Parathyroid adenoma (tissue), 2 donors: Measurements from ENCODE around the gene EPB41L4B.

Experiments used
- H2AFZ ChIP-seq: fragments of 300-600 bp; sonication (generic); one replicate; pipeline ENCODE4 v1.7.0; 2017; ENCODE audit warnings: antibody characterized with exemption, mild to moderate bottlenecking
- H3K27ac ChIP-seq: fragments of 300-600 bp; sonication (generic); one replicate; pipeline ENCODE4 v1.7.0; 2017
- H3K27me3 ChIP-seq: fragments of 300-600 bp; sonication (generic); one replicate; pipeline ENCODE4 v1.7.0; 2017; ENCODE audit warnings: low read length; ENCODE audit not compliant: control insufficient read depth, insufficient read depth
- H3K36me3 ChIP-seq: fragments of 300-600 bp; sonication (generic); one replicate; pipeline ENCODE4 v1.7.0; 2017; ENCODE audit warnings: low read length; ENCODE audit not compliant: control insufficient read depth, insufficient read depth
- H3K4me1 ChIP-seq: fragments of 300-600 bp; sonication (generic); one replicate; pipeline ENCODE4 v1.7.0; 2017; ENCODE audit warnings: control low read depth
- H3K4me2 ChIP-seq: fragments of 300-600 bp; sonication (generic); one replicate; pipeline ENCODE4 v1.7.0; 2017; ENCODE audit warnings: low read length
- H3K4me3 ChIP-seq: fragments of 300-600 bp; sonication (generic); one replicate; pipeline ENCODE4 v1.7.0; 2017; ENCODE audit warnings: low read depth, low read length
- H3K79me2 ChIP-seq: fragments of 300-600 bp; sonication (generic); one replicate; pipeline ENCODE4 v1.7.0; 2017; ENCODE audit warnings: control low read depth
- H3K9ac ChIP-seq: fragments of 300-600 bp; sonication (generic); one replicate; pipeline ENCODE4 v1.7.0; 2017; ENCODE audit warnings: mild to moderate bottlenecking
- H3K9me3 ChIP-seq: fragments of 300-600 bp; sonication (generic); one replicate; pipeline ENCODE4 v1.7.0; 2017; ENCODE audit warnings: low read length; ENCODE audit not compliant: control insufficient read depth
- TF ChIP-seq, protein P1 (sequence below): fragments of 300-600 bp; sonication (generic); IDR thresholded peaks from one replicate; pipeline ENCODE4 v1.7.0; 2017; ENCODE audit warnings: antibody characterized with exemption, mild to moderate bottlenecking
- donor health status: primary hyperparathyroidism.

EPB41L4B gene

DNA sequence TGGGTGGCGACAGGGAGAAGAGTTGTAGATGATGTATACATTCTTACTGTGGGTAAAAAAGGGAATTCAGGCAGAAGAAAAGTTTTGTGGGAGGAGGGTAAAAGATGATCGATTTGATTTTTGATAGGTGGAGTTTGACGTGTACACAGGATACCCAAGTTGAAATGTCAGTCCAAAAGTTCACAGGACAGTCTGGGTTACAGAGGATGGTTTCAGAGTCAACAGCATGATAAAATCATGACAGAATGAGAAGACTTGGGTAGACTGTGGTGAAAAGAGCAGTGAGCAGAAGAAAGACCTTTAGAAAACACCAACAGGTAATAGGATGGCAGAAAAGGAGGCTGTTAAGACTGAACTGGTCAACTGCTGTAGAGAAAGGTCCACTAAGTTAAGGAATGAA lies 81.6 kb downstream of the EPB41L4B start:
- Histone ChIP-seq H2AFZ (no peak overlapping the region), H3K4me2 (no peak overlapping the region), H3K79me2 (no peaks in the 10 kb centered on the region), H3K9me3 (no peaks in the 10 kb centered on the region), H3K36me3 (no peaks in the 10 kb centered on the region), H3K4me3 (no peak overlapping the region), H3K4me1 (no peaks in the 10 kb centered on the region), H3K27me3 (no peaks in the 10 kb centered on the region), H3K27ac (no peak overlapping the region), H3K9ac (no peak overlapping the region)
- TF ChIP-seq, protein P1, sequence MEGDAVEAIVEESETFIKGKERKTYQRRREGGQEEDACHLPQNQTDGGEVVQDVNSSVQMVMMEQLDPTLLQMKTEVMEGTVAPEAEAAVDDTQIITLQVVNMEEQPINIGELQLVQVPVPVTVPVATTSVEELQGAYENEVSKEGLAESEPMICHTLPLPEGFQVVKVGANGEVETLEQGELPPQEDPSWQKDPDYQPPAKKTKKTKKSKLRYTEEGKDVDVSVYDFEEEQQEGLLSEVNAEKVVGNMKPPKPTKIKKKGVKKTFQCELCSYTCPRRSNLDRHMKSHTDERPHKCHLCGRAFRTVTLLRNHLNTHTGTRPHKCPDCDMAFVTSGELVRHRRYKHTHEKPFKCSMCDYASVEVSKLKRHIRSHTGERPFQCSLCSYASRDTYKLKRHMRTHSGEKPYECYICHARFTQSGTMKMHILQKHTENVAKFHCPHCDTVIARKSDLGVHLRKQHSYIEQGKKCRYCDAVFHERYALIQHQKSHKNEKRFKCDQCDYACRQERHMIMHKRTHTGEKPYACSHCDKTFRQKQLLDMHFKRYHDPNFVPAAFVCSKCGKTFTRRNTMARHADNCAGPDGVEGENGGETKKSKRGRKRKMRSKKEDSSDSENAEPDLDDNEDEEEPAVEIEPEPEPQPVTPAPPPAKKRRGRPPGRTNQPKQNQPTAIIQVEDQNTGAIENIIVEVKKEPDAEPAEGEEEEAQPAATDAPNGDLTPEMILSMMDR, result no peak

DNA sequence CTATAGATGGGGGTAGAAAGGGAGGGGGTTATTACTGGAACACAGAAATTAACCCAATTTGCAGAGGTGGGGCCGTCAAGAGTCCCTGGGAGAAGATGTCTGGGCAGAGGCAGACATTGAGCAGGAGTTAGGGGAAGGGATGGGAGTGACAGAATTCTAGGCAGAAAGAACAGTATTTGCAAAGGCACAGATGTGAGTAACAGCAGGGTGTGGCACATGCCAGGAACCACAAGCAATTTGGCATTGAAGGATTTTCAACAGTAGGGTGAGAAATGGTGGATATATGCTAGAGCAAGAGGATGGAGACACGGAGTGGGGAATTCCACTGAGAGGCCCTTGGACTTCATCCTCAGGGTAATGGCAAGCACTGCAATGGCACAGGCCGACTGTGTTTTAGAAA lies 82.2 kb downstream of the EPB41L4B start:
- TF ChIP-seq, protein P1, result no peak
- H3K9me3 ChIP-seq, result no peaks in the 10 kb centered on the region

DNA sequence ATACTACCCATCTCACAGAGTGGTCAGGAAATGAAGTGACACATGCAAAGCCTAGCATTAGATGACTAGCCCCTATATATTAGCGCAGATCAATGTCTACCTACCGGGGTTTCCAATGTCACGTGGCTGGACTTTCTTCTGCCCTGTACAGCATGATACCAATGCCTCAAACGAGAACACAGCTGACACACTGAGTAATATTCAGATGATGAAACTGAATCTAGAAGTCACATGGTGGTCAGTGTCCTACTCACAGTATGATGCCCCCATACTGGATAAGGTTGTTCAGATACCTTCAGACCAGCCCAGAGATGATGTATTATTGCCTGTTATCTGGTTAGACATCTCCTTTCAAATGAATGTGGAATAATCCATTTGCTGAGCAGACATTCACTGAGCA lies 82.7 kb downstream of the EPB41L4B start:
- Histone ChIP-seq H3K4me3 (no peak overlapping the region), H3K4me1 (no peaks in the 10 kb centered on the region), H3K9me3 (no peaks in the 10 kb centered on the region), H3K4me2 (no peak overlapping the region), H3K79me2 (no peaks in the 10 kb centered on the region), H3K36me3 (no peaks in the 10 kb centered on the region), H2AFZ (no peak overlapping the region), H3K9ac (no peak overlapping the region), H3K27me3 (no peaks in the 10 kb centered on the region), H3K27ac (no peak overlapping the region)
- TF ChIP-seq, protein P1, result no peak

More for the DNA sequence above, 82.2 kb downstream of the EPB41L4B start:
- no peaks in the 10 kb centered on the region for H3K27me3 ChIP-seq
- no peak overlapping the region for H2AFZ ChIP-seq
- H3K9ac ChIP-seq, result no peak overlapping the region
- no peak overlapping the region for H3K4me3 ChIP-seq
- no peaks in the 10 kb centered on the region for H3K79me2 ChIP-seq
- no peaks in the 10 kb centered on the region for H3K36me3 ChIP-seq
- no peak overlapping the region for H3K27ac ChIP-seq
- no peaks in the 10 kb centered on the region for H3K4me1 ChIP-seq
- no peak overlapping the region for H3K4me2 ChIP-seq

DNA sequence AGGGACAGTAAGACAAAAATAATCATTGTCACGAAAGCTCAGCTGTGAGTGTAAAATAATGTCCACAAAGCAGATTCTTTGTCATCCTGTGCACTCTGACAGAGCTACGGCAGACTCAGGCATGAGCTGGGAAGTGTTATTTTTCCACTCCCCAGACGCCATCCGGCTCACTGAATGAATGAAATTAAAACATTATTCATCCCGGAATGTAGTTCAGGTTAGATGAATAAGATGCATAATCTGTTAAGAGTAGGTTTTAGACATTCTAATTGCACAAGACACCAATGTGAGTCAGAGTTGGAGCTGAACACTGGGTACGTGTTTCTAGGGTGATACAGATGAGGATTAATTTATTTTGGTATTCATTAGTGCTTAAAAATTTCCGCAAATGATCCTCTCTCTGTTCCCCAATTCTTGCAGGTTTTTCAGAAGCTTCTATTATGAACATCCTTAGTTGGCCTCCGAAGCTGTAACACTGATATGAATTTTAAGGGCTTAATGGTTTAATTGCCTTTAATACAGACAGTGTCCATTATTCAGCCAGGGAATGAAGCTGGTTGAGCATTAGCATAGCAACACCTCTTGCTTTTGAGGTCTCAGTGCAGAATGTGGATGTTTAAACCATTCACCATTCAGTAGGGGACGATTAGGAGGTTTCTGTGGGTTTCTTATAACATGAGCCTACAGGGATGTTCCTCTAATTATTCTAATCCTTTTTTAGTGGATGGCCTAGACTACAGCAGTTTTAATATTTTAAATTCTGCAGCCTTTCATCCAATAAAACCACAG lies 88.2 kb downstream of the EPB41L4B start:
- Histone ChIP-seq H3K4me3 (no peak overlapping the region), H3K27ac (no peak overlapping the region), H3K4me2 (no peak overlapping the region), H3K9ac (no peak overlapping the region), H3K27me3 (no peaks in the 10 kb centered on the region), H3K4me1 (no peaks in the 10 kb centered on the region), H2AFZ (no peak overlapping the region), H3K36me3 (no peaks in the 10 kb centered on the region), H3K9me3 (no peaks in the 10 kb centered on the region), H3K79me2 (no peaks in the 10 kb centered on the region)
- TF ChIP-seq, protein P1, result no peak

DNA sequence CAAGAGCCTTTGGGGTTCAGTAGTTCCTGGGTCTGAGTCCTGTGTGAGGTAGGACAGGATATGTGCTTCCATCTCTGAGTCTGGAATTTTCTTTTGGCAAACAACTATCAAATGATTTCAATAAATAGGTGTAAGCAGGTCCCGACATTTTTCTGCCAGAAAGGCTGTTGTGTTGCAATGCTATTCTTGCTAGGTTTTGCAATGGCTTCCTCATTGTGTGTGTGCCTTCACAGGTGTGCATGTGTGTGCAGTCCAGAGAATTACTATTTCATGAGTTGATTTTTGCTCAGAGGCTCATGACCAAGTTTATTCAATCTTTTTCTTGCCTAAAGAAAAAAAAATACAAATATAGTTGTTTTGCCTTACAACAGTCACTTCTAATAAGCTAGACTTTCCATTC lies 89.3 kb downstream of the EPB41L4B start:
- Histone ChIP-seq H3K79me2 (no peaks in the 10 kb centered on the region), H3K4me3 (no peak overlapping the region), H3K9me3 (no peaks in the 10 kb centered on the region), H3K4me2 (no peak overlapping the region), H2AFZ (no peak overlapping the region), H3K36me3 (no peaks in the 10 kb centered on the region), H3K9ac (no peak overlapping the region), H3K27ac (no peak overlapping the region), H3K4me1 (no peaks in the 10 kb centered on the region), H3K27me3 (no peaks in the 10 kb centered on the region)
- TF ChIP-seq, protein P1, result no peak
